ENCODE results near the gene GALNS.

GALNS gene

GRCh38 chr16:88857728-88858339 is 1.1 kb upstream of the GALNS start:
- peak; percentile 89 for ATAC-seq
- TF ChIP-seq PPARA (CRISPR knock-in tag; IDR thresholded peaks at IDR 0.05; ENCODE audit: borderline replicate concordance) = no peak
- no peak for TF ChIP-seq ZFP30 (CRISPR knock-in tag; IDR thresholded peaks at IDR 0.05)
- TF ChIP-seq GLIS3 (CRISPR knock-in tag; IDR thresholded peaks at IDR 0.05) = no peak
- TF ChIP-seq TCF4 (CRISPR knock-in tag; IDR thresholded peaks at IDR 0.05; ENCODE audit: borderline replicate concordance) = no peak
- no peak for TF ChIP-seq CSRNP3 (CRISPR knock-in tag; IDR thresholded peaks at IDR 0.05)
- no peak for TF ChIP-seq ZNF70 (CRISPR knock-in tag; IDR thresholded peaks at IDR 0.05)
- TF ChIP-seq POU6F1 (CRISPR knock-in tag; IDR thresholded peaks at IDR 0.05; ENCODE audit: borderline replicate concordance, low read depth) = no peak
- TF ChIP-seq ZC3H10 (CRISPR knock-in tag; IDR thresholded peaks at IDR 0.05) = no peak
- no peak for TF ChIP-seq TSHZ2 (CRISPR knock-in tag; IDR thresholded peaks at IDR 0.05)
- TF ChIP-seq CSDC2 (CRISPR knock-in tag; IDR thresholded peaks at IDR 0.05) = no peak
- no peak for TF ChIP-seq ZNF565 (CRISPR knock-in tag; conservative IDR thresholded peaks at IDR 0.05; ENCODE audit: low read depth)
- no peak for TF ChIP-seq ZNF8 (CRISPR knock-in tag; IDR thresholded peaks at IDR 0.05)

- no peak for ATAC-seq
- TF ChIP-seq CREB5 (CRISPR knock-in tag; IDR thresholded peaks at IDR 0.05; ENCODE audit: low read depth) (no peak), ZC3H10 (CRISPR knock-in tag; IDR thresholded peaks at IDR 0.05) (no peak), CSRNP3 (CRISPR knock-in tag; IDR thresholded peaks at IDR 0.05) (no peak), BACH2 (CRISPR knock-in tag; IDR thresholded peaks at IDR 0.05; ENCODE audit: borderline replicate concordance) (no peak), ISL1 (CRISPR knock-in tag; IDR thresholded peaks at IDR 0.05) (no peak)
These were observed 472 bp downstream of the GALNS start for GRCh38 chr16:88856122-88856827.

GRCh38 chr16:88855736-88856121 is 1.0 kb downstream of the GALNS start:
- no peak for ATAC-seq
- TF ChIP-seq ARNTL (CRISPR knock-in tag; IDR thresholded peaks at IDR 0.05; ENCODE audit: borderline replicate concordance, low read depth) (no peak), CSDC2 (CRISPR knock-in tag; IDR thresholded peaks at IDR 0.05) (no peak), PPARA (CRISPR knock-in tag; IDR thresholded peaks at IDR 0.05; ENCODE audit: borderline replicate concordance) (no peak), BACH2 (CRISPR knock-in tag; IDR thresholded peaks at IDR 0.05; ENCODE audit: borderline replicate concordance) (no peak), TCF4 (CRISPR knock-in tag; IDR thresholded peaks at IDR 0.05; ENCODE audit: borderline replicate concordance) (no peak), TSHZ2 (CRISPR knock-in tag; IDR thresholded peaks at IDR 0.05) (no peak), RARB (CRISPR knock-in tag; IDR thresholded peaks at IDR 0.05) (no peak), OSR1 (CRISPR knock-in tag; IDR thresholded peaks at IDR 0.05) (no peak), SNAI2 (CRISPR knock-in tag; IDR thresholded peaks at IDR 0.05) (no peak), ESRRG (CRISPR knock-in tag; IDR thresholded peaks at IDR 0.05) (no peak), ZNF8 (CRISPR knock-in tag; IDR thresholded peaks at IDR 0.05) (no peak)

Data from SK-N-SH treated with all-trans-retinoic acid at 6 μM for 48 hours (cell line).